Measurements from ENCODE around the gene MSLN.
"Not testable (repeated sequence)": the region's sequence is repeated elsewhere in the genome, so short reads cannot be mapped to it uniquely, and the experiment has no call there.

The MSLN gene

GRCh38 chr16:746637-747036 lies 13.9 kb upstream of the MSLN start:
- Histone ChIP-seq H3K9ac (ENCODE audit: insufficient read length) (no peak overlapping the region), H3K9me3 (ENCODE audit: low read depth, low read length) (no peaks in the 10 kb centered on the region), H3K27ac (no peak overlapping the region), H3K4me3 (no peak overlapping the region), H3K36me3 (ENCODE audit: insufficient read depth, low read length) (no peaks in the 10 kb centered on the region)
- DNase-seq (ENCODE audit: low read depth, low spot score): no peak
- no peak for TF ChIP-seq FOXP2 (optimal IDR thresholded peaks at IDR 0.05; ENCODE audit: control extremely low read depth, extremely low read length, insufficient read depth)
- TF ChIP-seq EZH2 (IDR thresholded peaks at IDR 0.05): no peak
- TF ChIP-seq POLR2AphosphoS5 (IDR thresholded peaks at IDR 0.05; ENCODE audit: borderline replicate concordance, low read depth, low read length): no peak

DNA sequence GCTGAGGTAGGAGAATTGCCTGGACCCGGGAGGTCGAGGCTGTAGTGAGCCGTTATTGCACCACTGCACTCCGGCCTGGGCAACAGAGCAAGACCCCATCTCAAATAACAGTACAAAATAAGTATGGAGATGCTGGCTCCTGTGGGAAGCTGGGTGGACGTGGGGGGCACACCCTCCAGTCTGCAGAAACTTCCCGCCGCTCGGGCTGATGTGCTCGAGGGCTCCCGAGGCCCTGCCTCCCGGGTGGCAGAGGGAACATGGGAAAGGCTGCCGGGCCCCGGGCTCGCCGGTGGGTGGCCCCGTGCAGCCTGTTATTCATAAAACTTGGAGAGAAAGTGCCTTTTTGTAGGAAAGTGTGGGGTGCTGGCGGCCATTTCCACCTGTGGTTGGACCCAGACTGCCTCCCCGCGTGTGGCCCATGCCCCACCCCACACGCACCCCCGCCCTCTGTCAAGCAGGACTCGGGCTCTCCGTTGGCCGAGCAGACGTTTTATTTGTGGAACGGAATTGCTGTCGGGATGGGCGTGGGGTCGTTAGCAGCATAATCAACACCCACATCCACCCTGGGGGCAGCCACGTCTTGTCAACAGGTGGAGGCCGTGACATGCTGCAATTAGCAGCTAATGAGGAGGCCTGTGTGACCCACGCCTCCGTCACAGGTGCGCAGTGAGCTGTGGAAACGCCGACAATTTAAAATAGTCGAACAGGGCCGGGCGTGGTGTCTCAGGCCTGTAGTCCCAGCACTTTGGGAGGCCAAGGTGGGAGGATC lies 12.4 kb upstream of the MSLN start:
- H3K9ac ChIP-seq (ENCODE audit: insufficient read length): no peak overlapping the region
- no peak for DNase-seq (ENCODE audit: low read depth, low spot score)
- no peak for TF ChIP-seq EZH2 (IDR thresholded peaks at IDR 0.05)
- H3K9me3 ChIP-seq (ENCODE audit: low read depth, low read length): no peaks in the 10 kb centered on the region
- no peaks in the 10 kb centered on the region for H3K36me3 ChIP-seq (ENCODE audit: insufficient read depth, low read length)
- no peak overlapping the region for H3K27ac ChIP-seq
- H3K4me3 ChIP-seq: no peak overlapping the region

DNA sequence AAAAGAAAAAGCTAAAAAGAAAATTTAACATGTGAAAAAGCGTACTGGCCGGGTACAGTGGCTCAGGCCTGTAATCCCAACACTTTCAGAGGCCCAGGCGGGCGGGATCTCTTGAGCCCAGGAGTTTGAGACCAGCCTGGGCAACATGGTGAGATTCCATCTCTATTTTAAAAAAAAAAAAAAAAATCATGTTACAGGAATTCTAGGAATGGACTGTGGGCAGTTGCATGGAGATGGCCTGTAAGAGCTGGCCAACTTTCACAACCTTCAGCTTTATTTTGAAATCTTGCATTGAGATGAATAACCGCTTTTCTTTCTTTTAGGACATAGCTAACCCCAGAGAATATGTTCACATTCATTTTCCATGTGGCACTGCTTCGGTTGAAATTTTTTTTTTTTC lies 11.5 kb upstream of the MSLN start:
- Histone ChIP-seq H3K27ac (no peak overlapping the region), H3K36me3 (ENCODE audit: insufficient read depth, low read length) (no peaks in the 10 kb centered on the region), H3K9ac (ENCODE audit: insufficient read length) (no peak overlapping the region), H3K4me3 (no peak overlapping the region), H3K9me3 (ENCODE audit: low read depth, low read length) (no peaks in the 10 kb centered on the region)
- TF ChIP-seq EZH2 (IDR thresholded peaks at IDR 0.05) (no peak), FOXP2 (optimal IDR thresholded peaks at IDR 0.05; ENCODE audit: control extremely low read depth, extremely low read length, insufficient read depth) (no peak)
- no peak for DNase-seq (ENCODE audit: low read depth, low spot score)

- no peak for DNase-seq (ENCODE audit: low read depth, low spot score)
- no peak overlapping the region for H3K4me3 ChIP-seq
- H3K9me3 ChIP-seq (ENCODE audit: low read depth, low read length): no peaks in the 10 kb centered on the region
- H3K9ac ChIP-seq (ENCODE audit: insufficient read length): no peak overlapping the region
- TF ChIP-seq FOXP2 (optimal IDR thresholded peaks at IDR 0.05; ENCODE audit: control extremely low read depth, extremely low read length, insufficient read depth) (no peak), POLR2AphosphoS5 (IDR thresholded peaks at IDR 0.05; ENCODE audit: borderline replicate concordance, low read depth, low read length) (no peak), EZH2 (IDR thresholded peaks at IDR 0.05) (no peak)
- no peak overlapping the region for H3K27ac ChIP-seq
- no peaks in the 10 kb centered on the region for H3K36me3 ChIP-seq (ENCODE audit: insufficient read depth, low read length)
Observed at GRCh38 chr16:750485-750884, 10.0 kb upstream of the MSLN start.

GRCh38 chr16:751152-752006 lies 9.2 kb upstream of the MSLN start:
- DNase-seq (ENCODE audit: low read depth, low spot score): no peak
- no peaks in the 10 kb centered on the region for H3K9me3 ChIP-seq (ENCODE audit: low read depth, low read length)
- no peak overlapping the region for H3K27ac ChIP-seq
- H3K4me3 ChIP-seq: no peak overlapping the region
- H3K9ac ChIP-seq (ENCODE audit: insufficient read length): no peak overlapping the region
- TF ChIP-seq FOXP2 (optimal IDR thresholded peaks at IDR 0.05; ENCODE audit: control extremely low read depth, extremely low read length, insufficient read depth) (no peak), EZH2 (IDR thresholded peaks at IDR 0.05) (no peak), POLR2AphosphoS5 (IDR thresholded peaks at IDR 0.05; ENCODE audit: borderline replicate concordance, low read depth, low read length) (no peak)
- H3K36me3 ChIP-seq (ENCODE audit: insufficient read depth, low read length): no peaks in the 10 kb centered on the region

DNA sequence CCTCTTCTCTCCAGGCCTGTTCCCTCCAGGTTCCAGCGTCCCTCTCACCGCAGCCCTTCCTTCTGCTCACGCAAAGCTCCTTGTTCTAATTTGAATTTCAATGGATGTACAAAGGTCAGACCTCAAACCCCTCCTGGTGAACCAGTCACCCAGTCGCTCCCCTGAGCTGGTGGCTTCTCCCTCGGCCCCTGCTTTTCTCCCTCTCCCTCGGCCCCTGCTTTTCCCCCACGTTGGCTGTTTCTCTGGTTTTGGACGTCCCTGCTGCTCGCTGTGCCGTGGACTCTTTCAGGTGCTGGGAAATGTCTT lies 8.6 kb upstream of the MSLN start:
- no peaks in the 10 kb centered on the region for H3K9me3 ChIP-seq (ENCODE audit: low read depth, low read length)
- no peak overlapping the region for H3K9ac ChIP-seq (ENCODE audit: insufficient read length)
- no peak for TF ChIP-seq POLR2AphosphoS5 (IDR thresholded peaks at IDR 0.05; ENCODE audit: borderline replicate concordance, low read depth, low read length)
- TF ChIP-seq FOXP2 (optimal IDR thresholded peaks at IDR 0.05; ENCODE audit: control extremely low read depth, extremely low read length, insufficient read depth): no peak
- no peak for TF ChIP-seq EZH2 (IDR thresholded peaks at IDR 0.05)
- H3K4me3 ChIP-seq: no peak overlapping the region
- H3K27ac ChIP-seq: no peak overlapping the region
- DNase-seq (ENCODE audit: low read depth, low spot score): no peak
- H3K36me3 ChIP-seq (ENCODE audit: insufficient read depth, low read length): no peaks in the 10 kb centered on the region

GRCh38 chr16:754121-754607 lies 6.4 kb upstream of the MSLN start:
- H3K9ac ChIP-seq (ENCODE audit: insufficient read length); DNase-seq (ENCODE audit: low read depth, low spot score); H3K36me3 ChIP-seq (ENCODE audit: insufficient read depth, low read length); H3K27ac ChIP-seq; H3K9me3 ChIP-seq (ENCODE audit: low read depth, low read length); H3K4me3 ChIP-seq: not testable (repeated sequence)

- H3K9me3 ChIP-seq (ENCODE audit: low read depth, low read length): no peaks in the 10 kb centered on the region
- no peaks in the 10 kb centered on the region for H3K36me3 ChIP-seq (ENCODE audit: insufficient read depth, low read length)
- no peak overlapping the region for H3K9ac ChIP-seq (ENCODE audit: insufficient read length)
- H3K4me3 ChIP-seq: no peak overlapping the region
- TF ChIP-seq FOXP2 (optimal IDR thresholded peaks at IDR 0.05; ENCODE audit: control extremely low read depth, extremely low read length, insufficient read depth) (no peak), POLR2AphosphoS5 (IDR thresholded peaks at IDR 0.05; ENCODE audit: borderline replicate concordance, low read depth, low read length) (no peak), EZH2 (IDR thresholded peaks at IDR 0.05) (no peak)
- no peak for DNase-seq (ENCODE audit: low read depth, low spot score)
- H3K27ac ChIP-seq: no peak overlapping the region
Observed at GRCh38 chr16:754656-755055, 5.9 kb upstream of the MSLN start.

DNA sequence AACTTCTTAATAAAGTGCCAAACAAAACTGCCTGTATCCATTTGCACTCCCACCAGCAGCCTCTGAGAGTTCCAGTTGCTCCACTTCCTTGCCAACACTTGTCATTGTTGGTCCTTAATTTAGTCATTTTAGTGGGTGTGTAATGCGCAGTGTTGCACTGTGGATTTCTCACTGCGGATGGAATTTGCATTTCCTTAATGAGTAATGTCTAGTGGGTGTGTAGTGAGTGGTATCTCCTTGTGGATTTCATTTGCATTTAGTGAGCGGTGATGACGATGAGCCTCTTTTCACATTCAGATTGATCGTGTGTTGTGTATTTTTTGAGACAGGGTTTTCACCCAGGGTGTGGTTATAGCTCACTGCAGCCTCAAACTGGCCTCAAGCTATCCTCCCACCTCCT lies 4.1 kb upstream of the MSLN start:
- no peak for DNase-seq (ENCODE audit: low read depth, low spot score)

More for the DNA sequence above, 4.1 kb upstream of the MSLN start:
- no peak overlapping the region for H3K9ac ChIP-seq (ENCODE audit: insufficient read length)
- TF ChIP-seq FOXP2 (optimal IDR thresholded peaks at IDR 0.05; ENCODE audit: control extremely low read depth, extremely low read length, insufficient read depth): no peak
- TF ChIP-seq POLR2AphosphoS5 (IDR thresholded peaks at IDR 0.05; ENCODE audit: borderline replicate concordance, low read depth, low read length): no peak
- TF ChIP-seq EZH2 (IDR thresholded peaks at IDR 0.05): no peak
- no peak overlapping the region for H3K4me3 ChIP-seq
- no peak overlapping the region for H3K27ac ChIP-seq
- H3K36me3 ChIP-seq (ENCODE audit: insufficient read depth, low read length): no peaks in the 10 kb centered on the region
- H3K9me3 ChIP-seq (ENCODE audit: low read depth, low read length): no peaks in the 10 kb centered on the region
